Activated naive CD4-positive, alpha-beta T cell treated with anti-CD3 and anti-CD28 coated beads, Interleukin-2, amount 50 U/mL, for 16 hours (primary cell): ENCODE data around the gene POMGNT2.

Source experiments
- DNase-seq: peaks from one replicate; pipeline ENCODE4 v3.0.0-alpha.2; 2020

Gene POMGNT2

GRCh38 chr3:43043071-43043766 lies 62.7 kb downstream of the POMGNT2 start:
- DNase-seq = no peak

DNA sequence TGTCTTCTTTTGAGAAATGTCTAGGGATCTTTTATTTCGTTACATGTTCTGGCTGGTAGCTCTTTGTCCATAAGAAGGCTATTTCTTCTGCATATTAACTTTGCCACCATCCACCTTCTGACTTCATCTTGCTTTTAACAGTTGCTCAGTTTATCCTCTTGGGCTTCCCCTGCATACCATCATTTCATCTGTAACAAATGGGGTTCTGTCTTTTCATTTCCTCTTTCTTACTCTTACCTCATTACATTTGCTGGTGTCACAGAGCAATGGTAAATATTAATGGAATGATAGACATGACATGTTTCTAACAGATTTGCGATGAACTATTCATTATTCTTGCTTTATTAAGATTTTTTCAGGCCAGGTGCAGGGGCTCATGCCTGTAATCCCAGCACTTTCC lies 64.4 kb downstream of the POMGNT2 start:
- no peak for DNase-seq

- DNase-seq = no peak
These were observed 67.9 kb downstream of the POMGNT2 start for GRCh38 chr3:43038010-43038409.

DNA sequence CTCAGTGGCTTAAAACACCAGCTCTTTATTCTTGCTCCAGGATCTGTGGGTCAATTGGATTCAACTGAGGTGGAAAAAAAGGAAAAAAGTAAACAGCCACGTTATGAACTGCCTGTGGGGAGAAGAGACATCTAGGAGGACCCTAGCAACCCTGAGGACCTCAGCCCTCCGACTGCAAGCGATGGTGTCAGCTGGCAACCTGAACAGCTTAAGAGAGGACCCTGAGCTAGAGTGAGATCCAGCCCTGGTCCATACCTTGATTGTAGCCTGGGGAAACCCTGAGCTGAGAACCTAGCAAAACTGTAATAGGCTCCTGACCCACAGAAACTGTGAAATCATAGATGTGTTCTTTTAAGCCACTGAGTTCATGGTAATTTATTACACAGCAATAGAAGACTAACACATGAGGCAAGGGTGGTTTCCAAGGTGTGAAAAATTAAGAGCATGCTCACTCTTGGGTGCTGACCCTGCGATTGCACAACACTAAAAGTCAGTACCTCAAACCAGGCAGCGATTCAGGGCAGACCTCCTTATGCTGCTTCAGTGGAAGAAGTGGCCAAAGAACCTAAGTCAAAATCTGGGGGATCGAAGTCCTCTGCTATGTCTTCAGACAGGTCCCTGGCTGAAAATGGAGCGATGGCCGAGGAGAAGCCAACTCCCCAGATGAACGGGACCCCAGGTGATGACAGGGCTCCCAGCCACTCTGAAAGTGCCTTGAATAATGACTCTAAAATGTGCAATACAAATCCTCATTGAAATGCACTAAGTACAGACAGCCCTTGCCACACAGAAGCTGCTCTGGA lies 69.1 kb downstream of the POMGNT2 start:
- DNase-seq = no peak

DNA sequence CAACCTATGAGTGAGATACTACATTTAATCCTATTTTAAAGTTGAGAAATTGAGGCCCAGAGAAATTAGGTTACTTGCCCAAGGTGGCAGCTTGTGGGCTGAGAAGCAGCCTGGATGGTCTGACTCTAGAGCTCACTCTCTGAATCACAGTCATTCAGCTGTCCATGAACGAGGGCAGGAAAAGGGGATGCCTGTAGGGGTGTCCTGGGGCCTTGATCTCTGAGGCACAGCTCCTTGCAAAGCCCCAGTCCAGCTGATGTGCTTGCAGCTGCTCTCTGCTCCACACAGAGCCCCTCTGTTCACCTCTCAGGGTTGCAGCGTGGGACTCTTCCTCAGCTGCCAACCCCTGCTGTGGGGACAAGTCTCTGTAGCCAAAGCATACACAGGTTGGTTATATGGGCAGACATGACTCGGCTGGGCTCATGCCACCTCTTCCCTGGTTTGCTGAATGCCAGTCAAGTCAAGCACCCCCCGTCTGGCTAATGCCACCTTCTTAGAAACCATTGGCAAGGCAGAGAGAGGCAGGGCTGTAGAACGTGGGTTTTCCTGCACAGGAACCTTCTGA lies 70.0 kb downstream of the POMGNT2 start:
- no peak for DNase-seq

DNA sequence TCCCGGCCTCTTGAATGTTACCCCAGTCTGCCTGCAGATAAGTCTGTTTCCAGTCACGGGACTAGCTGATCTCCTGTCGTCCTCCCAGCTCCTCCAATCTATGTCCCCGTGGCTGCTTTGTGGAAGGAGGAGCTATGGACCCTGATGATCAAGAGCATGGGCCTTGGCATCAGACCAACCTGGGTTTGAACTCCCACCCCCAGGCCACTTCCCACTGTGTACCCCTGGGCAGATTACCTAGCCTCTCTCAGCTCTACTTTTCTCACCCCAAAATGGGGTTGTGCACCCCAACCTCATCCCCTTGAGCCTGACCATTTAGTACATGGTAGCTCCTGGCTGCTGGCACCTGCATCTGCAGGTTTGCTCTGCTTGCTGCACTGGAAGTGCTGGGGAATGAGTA lies 71.0 kb downstream of the POMGNT2 start:
- no peak for DNase-seq

DNA sequence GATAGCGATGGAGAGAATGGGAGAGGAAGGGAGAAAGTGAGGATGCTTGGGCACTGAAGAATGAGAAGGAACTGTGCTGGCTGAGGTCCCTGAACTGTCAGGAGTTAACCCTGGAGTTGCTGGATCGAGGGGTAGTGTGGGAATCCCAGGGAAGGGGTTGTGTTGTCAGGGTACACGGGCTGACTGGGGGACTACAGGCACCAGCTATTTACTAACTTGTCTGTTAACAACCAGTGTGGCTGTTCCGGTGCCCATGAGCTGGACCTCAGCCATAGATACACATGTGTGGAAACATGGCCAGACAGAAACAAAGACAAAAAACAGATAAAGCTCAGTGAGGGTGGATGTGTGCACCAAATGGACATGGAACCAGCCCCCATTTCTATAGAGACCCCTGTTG lies 71.7 kb downstream of the POMGNT2 start:
- no peak for DNase-seq

DNA sequence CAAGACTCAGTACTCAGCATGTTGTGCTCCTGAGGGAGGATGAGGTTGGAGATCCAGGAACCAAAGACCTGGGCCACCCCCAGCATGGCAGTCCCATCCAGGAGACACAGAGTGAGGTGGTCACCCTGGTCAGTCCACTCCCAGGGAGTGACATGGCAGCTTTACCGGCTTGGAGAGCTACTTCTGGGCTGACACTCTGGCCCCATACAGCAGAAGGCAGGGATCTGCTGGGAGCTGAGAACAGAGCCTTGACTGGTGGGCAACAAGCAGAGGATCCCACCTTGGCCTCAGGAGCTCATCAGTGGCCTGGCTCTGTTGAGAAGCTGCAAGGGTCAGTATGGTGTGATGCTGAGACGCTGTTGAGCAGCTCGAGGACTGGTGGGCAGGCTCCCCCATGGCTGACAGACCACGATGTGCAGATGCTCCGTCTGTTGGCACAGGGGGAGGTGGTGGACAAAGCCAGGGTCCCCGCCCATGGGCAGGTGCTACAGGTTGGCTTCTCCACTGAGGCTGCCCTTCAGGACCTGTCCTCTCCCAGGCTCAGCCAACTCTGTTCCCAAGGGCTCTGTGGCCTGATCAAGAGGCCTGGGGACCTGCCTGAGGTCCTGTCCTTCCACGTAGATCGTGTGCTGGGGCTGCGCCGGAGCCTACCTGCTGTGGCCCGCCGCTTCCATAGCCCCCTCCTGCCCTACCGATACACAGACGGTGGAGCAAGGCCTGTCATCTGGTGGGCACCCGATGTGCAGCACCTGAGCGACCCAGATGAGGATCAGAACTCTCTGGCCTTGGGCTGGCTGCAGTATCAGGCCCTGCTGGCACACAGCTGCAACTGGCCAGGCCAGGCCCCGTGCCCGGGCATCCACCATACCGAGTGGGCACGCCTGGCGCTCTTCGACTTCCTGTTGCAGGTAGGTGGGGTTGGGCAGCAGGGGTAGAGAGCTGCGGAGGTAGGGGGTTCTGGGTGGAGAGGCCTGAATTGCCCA lies 72.9 kb downstream of the POMGNT2 start:
- no peak for DNase-seq

DNA sequence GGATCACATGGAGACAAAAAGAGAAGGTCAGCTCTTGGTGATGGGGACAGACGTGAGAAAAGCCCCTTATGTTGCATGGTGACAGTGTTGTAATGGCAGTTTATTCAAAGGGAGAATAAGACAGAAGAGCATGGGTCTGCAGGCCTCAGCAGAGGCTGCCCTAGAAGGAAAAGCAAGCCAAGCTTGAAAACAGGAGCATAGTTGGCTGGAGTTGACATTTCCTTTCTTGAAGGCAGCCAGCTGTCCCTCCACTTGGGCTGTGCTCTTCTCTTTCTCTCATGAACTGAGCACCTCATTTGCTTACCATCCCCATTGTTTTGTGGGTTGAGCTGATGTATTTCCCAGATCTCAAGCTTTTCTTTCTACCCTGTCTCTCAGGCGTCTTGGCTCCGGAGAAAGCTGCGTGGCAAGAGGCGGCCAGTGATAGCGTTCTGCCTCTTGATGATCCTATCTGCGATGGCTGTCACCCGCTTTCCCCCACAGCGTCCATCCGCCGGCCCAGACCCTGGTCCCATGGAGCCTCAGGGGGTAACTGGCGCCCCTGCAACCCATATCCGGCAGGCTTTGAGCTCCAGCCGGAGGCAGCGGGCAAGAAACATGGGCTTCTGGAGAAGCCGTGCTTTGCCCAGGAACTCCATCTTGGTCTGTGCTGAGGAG lies 73.9 kb downstream of the POMGNT2 start:
- DNase-seq = no peak

DNA sequence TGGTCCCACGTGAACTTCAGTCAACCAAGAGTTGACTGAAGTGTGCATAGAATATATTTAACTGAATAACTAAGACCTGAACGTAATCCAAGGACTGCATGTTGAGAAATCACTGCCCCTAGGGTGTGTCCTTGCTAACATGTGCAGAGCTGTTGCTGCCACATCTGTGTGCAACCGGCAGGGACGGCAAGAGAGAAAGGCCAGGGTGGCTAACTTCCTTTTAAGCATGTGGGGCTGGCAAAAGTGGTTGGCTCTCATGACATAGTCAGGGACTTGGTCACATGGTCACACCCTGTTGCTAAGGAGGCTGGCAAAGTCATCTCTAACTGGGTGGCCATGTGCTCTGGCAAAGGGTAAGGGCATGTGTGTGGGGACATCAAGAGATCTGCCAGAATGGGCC lies 74.4 kb downstream of the POMGNT2 start:
- DNase-seq = no peak

DNA sequence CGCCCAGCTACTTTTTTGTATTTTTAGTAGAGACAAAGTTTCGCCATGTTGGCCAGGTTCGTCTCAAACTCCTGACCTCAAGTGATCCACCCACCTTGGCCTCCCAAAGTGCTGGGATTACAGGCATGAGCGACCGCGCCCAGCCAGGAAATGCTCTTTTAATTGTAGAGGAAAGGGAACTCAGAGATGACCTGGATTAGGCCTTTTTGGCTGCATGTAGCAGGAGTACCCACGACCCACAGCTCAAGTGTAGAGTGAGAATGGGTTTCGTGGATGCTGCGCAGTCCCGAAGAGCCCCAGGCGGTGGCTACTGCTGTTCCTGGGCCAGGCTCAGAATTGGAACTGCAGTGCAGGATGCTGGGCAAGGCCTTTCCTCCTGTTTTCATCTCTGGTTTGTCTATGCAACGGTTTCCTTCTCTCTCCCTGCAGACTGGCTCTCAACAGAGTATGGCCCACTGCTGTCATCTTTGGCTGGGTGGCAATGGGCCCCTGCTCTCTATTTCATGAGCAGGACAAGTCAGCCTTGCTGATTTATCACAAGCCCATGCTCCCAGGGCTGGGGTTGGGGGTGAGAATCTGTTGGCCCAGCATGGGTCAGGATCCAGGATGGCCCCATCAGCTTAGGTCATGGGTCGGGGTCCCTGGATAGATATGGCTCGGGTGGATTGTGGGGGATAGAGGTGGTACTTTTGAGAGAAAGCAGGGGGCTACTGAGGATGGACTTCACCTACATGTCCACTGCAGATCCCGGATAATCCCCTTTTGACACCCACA lies 75.5 kb downstream of the POMGNT2 start:
- no peak for DNase-seq
